ENCODE data around the gene ZNF473.

Gene ZNF473
- total RNA-seq, result 9.2 to 26.9 reads per million in 2 donors

- peak; percentile 85 for DNase-seq
These were observed at the start of gene ZNF473 for GRCh38 chr19:50025794-50026549. Gene ZNF473 (plus strand): TSS chr19:50026005. CDS start chr19:50031083, 5,078 bp downstream.

GRCh38 chr19:49976496-49976895, 49.3 kb upstream of the ZNF473 start:
- no peak for DNase-seq

GRCh38 chr19:49977076-49977475, 48.7 kb upstream of the ZNF473 start:
- DNase-seq, result no peak

- DNase-seq, result no peak
These were observed 47.9 kb upstream of the ZNF473 start for GRCh38 chr19:49977881-49978280.

GRCh38 chr19:49978324-49978723, 47.5 kb upstream of the ZNF473 start:
- DNase-seq, result no peak

- DNase-seq, result no peak
These were observed 43.9 kb upstream of the ZNF473 start for GRCh38 chr19:49981603-49982593.

GRCh38 chr19:49983645-49984229, 42.1 kb upstream of the ZNF473 start:
- DNase-seq, result peak; percentile 80

- no peak for DNase-seq
These were observed 41.3 kb upstream of the ZNF473 start for GRCh38 chr19:49984491-49984890.

GRCh38 chr19:49985871-49986270, 39.9 kb upstream of the ZNF473 start:
- DNase-seq, result no peak

- DNase-seq, result no peak
These were observed 39.5 kb upstream of the ZNF473 start for GRCh38 chr19:49986354-49986753.

- peak; percentile 79 for DNase-seq
These were observed 38.6 kb upstream of the ZNF473 start for GRCh38 chr19:49987159-49987698.

GRCh38 chr19:49988007-49988406, 37.8 kb upstream of the ZNF473 start:
- DNase-seq, result no peak

- no peak for DNase-seq
These were observed 37.4 kb upstream of the ZNF473 start for GRCh38 chr19:49988433-49988832.

- no peak for DNase-seq
These were observed 28.1 kb upstream of the ZNF473 start for GRCh38 chr19:49997709-49998108.

GRCh38 chr19:49999371-50000010, 26.3 kb upstream of the ZNF473 start:
- DNase-seq, result no peak

- DNase-seq, result no peak
These were observed 25.6 kb upstream of the ZNF473 start for GRCh38 chr19:50000038-50000840.

- DNase-seq, result no peak
These were observed 24.8 kb upstream of the ZNF473 start for GRCh38 chr19:50000841-50001557.

- DNase-seq, result no peak
These were observed 24.0 kb upstream of the ZNF473 start for GRCh38 chr19:50001775-50002174.

GRCh38 chr19:50002386-50002960, 23.3 kb upstream of the ZNF473 start:
- no peak for DNase-seq

- no peak for DNase-seq
These were observed 22.5 kb upstream of the ZNF473 start for GRCh38 chr19:50003254-50003788.

Measured in T-helper 9 cell (primary cell).